GM23338 (cell line): Measurements from ENCODE around the gene RFX8. TPM values are rescaled to one million over a fixed set of nuclear protein-coding genes. Genes with fewer than 3 reads are reported as not detected.

Source experiments
- ATAC-seq: fragments of 200-7000 bp; cut with Tn5 transposase; 3 replicates; pipeline ENCODE4 v1.9.1; 2020
- DNase-seq: peaks from one replicate; pipeline ENCODE4 v3.0.0-alpha.2; 2015; ENCODE audit warnings: low spot score
- H2AFZ ChIP-seq: fragments of 200-600 bp; sonication (generic); 2 replicates; pipeline ENCODE4 v1.8.0; 2016; ENCODE audit warnings: antibody characterized with exemption, mild to moderate bottlenecking, moderate library complexity
- H3F3A ChIP-seq: fragments of 200-600 bp; sonication (generic); replicated peaks from 2 replicates; pipeline ENCODE4 v1.8.0; 2017; ENCODE audit warnings: antibody characterized with exemption, mixed run types, low read depth
- H3K27ac ChIP-seq: fragments of 200-600 bp; sonication (generic); 2 replicates; pipeline ENCODE4 v1.6.1; 2016; ENCODE audit warnings: low read depth
- H3K27me3 ChIP-seq: fragments of 200-600 bp; sonication (generic); 2 replicates; pipeline ENCODE4 v1.8.0; 2016; ENCODE audit warnings: mild to moderate bottlenecking, mixed run types, moderate library complexity; ENCODE audit not compliant: insufficient read depth
- H3K36me3 ChIP-seq: fragments of 200-600 bp; sonication (generic); 2 replicates; pipeline ENCODE4 v1.8.0; 2016; ENCODE audit warnings: mild to moderate bottlenecking; ENCODE audit not compliant: insufficient read depth
- H3K4me1 ChIP-seq: fragments of 200-600 bp; sonication (generic); 2 replicates; pipeline ENCODE4 v1.8.0; 2016; ENCODE audit warnings: mild to moderate bottlenecking, moderate library complexity; ENCODE audit not compliant: insufficient read depth
- H3K4me2 ChIP-seq: fragments of 200-600 bp; sonication (generic); 2 replicates; pipeline ENCODE4 v1.7.1; 2017; ENCODE audit warnings: mixed run types
- H3K4me3 ChIP-seq: fragments of 200-600 bp; sonication (generic); 2 replicates; pipeline ENCODE4 v1.6.1; 2016; ENCODE audit warnings: mixed run types
- H3K79me2 ChIP-seq: fragments of 200-600 bp; sonication (generic); replicated peaks from 2 replicates; pipeline ENCODE4 v1.8.0; 2017; ENCODE audit warnings: mild to moderate bottlenecking; ENCODE audit not compliant: insufficient read depth
- H3K9me2 ChIP-seq: fragments of 200-600 bp; sonication (generic); 2 replicates; pipeline ENCODE4 v1.8.0; 2017; ENCODE audit not compliant: insufficient read depth
- H4K20me1 ChIP-seq: fragments of 200-600 bp; sonication (generic); replicated peaks from 2 replicates; pipeline ENCODE4 v1.8.0; 2017; ENCODE audit warnings: mild to moderate bottlenecking; ENCODE audit not compliant: insufficient read depth
- H3K27ac Mint-ChIP-seq: 2 replicates; pipeline ENCODE4 v1.8.0; 2020; ENCODE audit warnings: inconsistent platforms, mild to moderate bottlenecking, moderate library complexity, mixed read lengths
- H3K27me3 Mint-ChIP-seq: 3 replicates; pipeline ENCODE4 v1.8.0; 2022; ENCODE audit warnings: low read depth, mild to moderate bottlenecking, moderate library complexity, mixed read lengths, inconsistent platforms; ENCODE audit not compliant: insufficient read depth, poor library complexity
- H3K36me3 Mint-ChIP-seq: 3 replicates; pipeline ENCODE4 v1.8.0; 2021; ENCODE audit warnings: low read depth, mild to moderate bottlenecking, inconsistent platforms, moderate library complexity, mixed read lengths
- H3K4me1 Mint-ChIP-seq: 3 replicates; pipeline ENCODE4 v1.8.0; 2020; ENCODE audit warnings: mild to moderate bottlenecking, inconsistent platforms, mixed read lengths
- H3K4me3 Mint-ChIP-seq: 3 replicates; pipeline ENCODE4 v1.8.0; 2021; ENCODE audit warnings: moderate library complexity, mild to moderate bottlenecking, inconsistent platforms, mixed read lengths
- H3K9me3 Mint-ChIP-seq: 3 replicates; pipeline ENCODE4 v1.8.0; 2020; ENCODE audit warnings: moderate library complexity, mild to moderate bottlenecking, inconsistent platforms, mixed read lengths
- CREB1 ChIP-seq: fragments of 250-450 bp; sonication (Bioruptor Pico); IDR thresholded peaks from 2 replicates; pipeline ENCODE4 v1.5.0; 2020; ENCODE audit warnings: low read depth, mild to moderate bottlenecking, moderate library complexity
- CTCF ChIP-seq, 2 experiments: fragments of 200-600 bp in 1 of 2; sonication (generic) in 1 of 2; conservative IDR thresholded peaks; 2 replicates each; pipeline versions ENCODE4 v1.5.1 to v1.6.1; 2016 to 2017; ENCODE audit warnings: antibody characterized with exemption in 2 of 2, low read depth in 2 of 2, mild to moderate bottlenecking in 2 of 2, moderate library complexity in 1 of 2
- ETS1 ChIP-seq: IDR thresholded peaks from 2 replicates; pipeline ENCODE4 v1.6.1; 2016; ENCODE audit warnings: antibody characterized with exemption
- EZH2 ChIP-seq: fragments of 200-600 bp; sonication (generic); IDR thresholded peaks from one replicate; pipeline ENCODE4 v1.8.0; 2017; ENCODE audit warnings: antibody characterized with exemption, mild to moderate bottlenecking, low read depth; ENCODE audit not compliant: unreplicated experiment
- EZH2phosphoT487 ChIP-seq: fragments of 200-600 bp; sonication (generic); IDR thresholded peaks from one replicate; pipeline ENCODE4 v1.8.1; 2018; ENCODE audit warnings: antibody characterized with exemption; ENCODE audit not compliant: unreplicated experiment
- JUNB ChIP-seq: IDR thresholded peaks from one replicate; pipeline ENCODE4 v1.6.1; 2016; ENCODE audit warnings: antibody characterized with exemption; ENCODE audit not compliant: unreplicated experiment
- NANOG ChIP-seq: IDR thresholded peaks from 2 replicates; pipeline ENCODE4 v1.6.1; 2016; ENCODE audit warnings: antibody characterized with exemption, borderline replicate concordance
- STAT1 ChIP-seq: IDR thresholded peaks from one replicate; pipeline ENCODE4 v1.6.1; 2016; ENCODE audit warnings: antibody characterized with exemption; ENCODE audit not compliant: unreplicated experiment
- ZNF114 ChIP-seq: fragments of 250-450 bp; sonication (Bioruptor Pico); IDR thresholded peaks from 2 replicates; pipeline ENCODE4 v1.5.0; 2020; ENCODE audit warnings: mild to moderate bottlenecking, moderate library complexity
- ZNF331 ChIP-seq: fragments of 250-450 bp; sonication (Bioruptor Pico); IDR thresholded peaks from 2 replicates; pipeline ENCODE4 v1.5.0; 2020; ENCODE audit warnings: low read depth, mild to moderate bottlenecking, moderate library complexity
- ZNF462 ChIP-seq: fragments of 250-450 bp; sonication (Bioruptor Pico); IDR thresholded peaks from 2 replicates; pipeline ENCODE4 v1.5.0; 2020; ENCODE audit warnings: mild to moderate bottlenecking, moderate library complexity
- polyA plus RNA-seq: library from polyadenylated mRNA; unstranded; fragments of >200 nt; fragmentation: Nextera tagmentation; extraction: Ambion mirVana; gene quantifications from 2 replicates; pipeline ENCODE4 v1.2.1, GENCODE V29; 2016
- total RNA-seq: library from RNA; depleted of rRNA; stranded (reverse); fragments of >200 nt; shearing (Covaris generic); gene quantifications from 2 replicates; pipeline ENCODE4 v1.2.3, GENCODE V29; 2014

Gene RFX8
- total and polyA plus RNA-seq, 2 experiments from 2014 or later: 0.65 to 1.5 TPM

GRCh38 chr2:101410746-101411145 lies 64.2 kb downstream of the RFX8 start (continued):
- no peak for TF ChIP-seq CTCF (conservative IDR thresholded peaks at IDR 0.05; ENCODE audit: low read depth in 2 of 2)
- no peak for TF ChIP-seq NANOG
- no peak for TF ChIP-seq EZH2

- no peaks in the 10 kb centered on the region for H3K36me3 ChIP-seq
- Mint-ChIP-seq H3K4me3 (no peak overlapping the region), H3K4me1 (peaks cover 12% of the 10 kb centered on the region; the same call in 2 of the 3 replicates), H3K36me3 (no peaks in the 10 kb centered on the region; the same call in 2 of the 3 replicates), H3K9me3 (peaks cover 6% of the 10 kb centered on the region), H3K27ac (no peak overlapping the region), H3K27me3 (peaks cover 9% of the 10 kb centered on the region)
- H3K4me3 ChIP-seq: no peak overlapping the region
- H3F3A ChIP-seq: no peaks in the 10 kb centered on the region
- H3K79me2 ChIP-seq: no peaks in the 10 kb centered on the region
- no peak overlapping the region for H2AFZ ChIP-seq
- no peaks in the 10 kb centered on the region for H3K4me1 ChIP-seq
- ATAC-seq: no peak
- H3K27me3 ChIP-seq: no peaks in the 10 kb centered on the region
- H4K20me1 ChIP-seq: no peaks in the 10 kb centered on the region
- no peak for DNase-seq
- no peak overlapping the region for H3K4me2 ChIP-seq
- no peaks in the 10 kb centered on the region for H3K9me2 ChIP-seq
- no peak overlapping the region for H3K27ac ChIP-seq
- TF ChIP-seq EZH2: no peak
- TF ChIP-seq CREB1 (CRISPR knock-in tag): no peak
- no peak for TF ChIP-seq CTCF (conservative IDR thresholded peaks at IDR 0.05; ENCODE audit: low read depth in 2 of 2)
- no peak for TF ChIP-seq ZNF331
- TF ChIP-seq STAT1: no peak
- no peak for TF ChIP-seq NANOG
- TF ChIP-seq ETS1: no peak
- TF ChIP-seq ZNF462 (CRISPR knock-in tag): no peak
- no peak for TF ChIP-seq ZNF114 (CRISPR knock-in tag)
- no peak for TF ChIP-seq JUNB
- no peak for TF ChIP-seq EZH2phosphoT487
These were observed 64.8 kb downstream of the RFX8 start for GRCh38 chr2:101410114-101410513.
